Measurements from ENCODE around the gene AADAC.

- no peak for TF ChIP-seq CTCF (IDR thresholded peaks at IDR 0.05)
- TF ChIP-seq POLR2A (IDR thresholded peaks at IDR 0.05): no peak
Observed at GRCh38 chr3:151798466-151798865, 15.4 kb upstream of the AADAC start.

All from testis (tissue), 2 donors.